Omental fat pad (tissue), 4 donors: ENCODE data around the gene EIF4EBP2. TPM values are rescaled to one million over a fixed set of nuclear protein-coding genes. Genes with fewer than 3 reads are reported as not detected.

Experiments used
- ATAC-seq: fragments of 150-250 bp; one replicate; pipeline ENCODE4 v1.9.1; 2016; ENCODE audit warnings: mild to moderate bottlenecking, moderate library complexity; ENCODE audit not compliant: low FRiP score
- DNase-seq: peaks from one replicate; pipeline ENCODE4 v3.0.0-alpha.2; 2019; ENCODE audit warnings: low spot score
- CTCF ChIP-seq, 3 donors: fragments of 450-650 bp; IDR thresholded peaks; one replicate each; pipeline ENCODE4 v1.5.1; 2016 to 2017; ENCODE audit warnings: antibody characterized with exemption in 3 of 3, mild to moderate bottlenecking in 3 of 3, moderate library complexity in 2 of 3
- total RNA-seq, 4 donors: library from RNA; depleted of rRNA; stranded (reverse); fragments of >200 nt; gene quantifications; one replicate each; pipeline ENCODE4 v1.1.0, GENCODE V29; 2016

The EIF4EBP2 gene
- total RNA-seq, 4 donors from 2014 or later: 104 to 195 (median 141) TPM

- ATAC-seq: peak; percentile 70
- no peak for DNase-seq
- TF ChIP-seq CTCF (IDR thresholded peaks at IDR 0.05): no peak
Observed at GRCh38 chr10:70378122-70378521, 25.8 kb upstream of the EIF4EBP2 start.

GRCh38 chr10:70379581-70380176, 24.3 kb upstream of the EIF4EBP2 start:
- ATAC-seq (no peak), DNase-seq (no peak)
- no peak for TF ChIP-seq CTCF (IDR thresholded peaks at IDR 0.05)

- no peak for TF ChIP-seq CTCF (IDR thresholded peaks at IDR 0.05)
- ATAC-seq: no peak
- DNase-seq: no peak
Observed at GRCh38 chr10:70380350-70381135, 23.4 kb upstream of the EIF4EBP2 start.

GRCh38 chr10:70381471-70382421, 22.2 kb upstream of the EIF4EBP2 start:
- DNase-seq (no peak), ATAC-seq (peak; percentile 12)
- no peak for TF ChIP-seq CTCF (IDR thresholded peaks at IDR 0.05)

- DNase-seq (no peak), ATAC-seq (no peak)
- TF ChIP-seq CTCF (IDR thresholded peaks at IDR 0.05): no peak
Observed at GRCh38 chr10:70391654-70392053, 12.3 kb upstream of the EIF4EBP2 start.

- ATAC-seq: no peak
- TF ChIP-seq CTCF (IDR thresholded peaks at IDR 0.05): no peak
- no peak for DNase-seq
Observed at GRCh38 chr10:70396140-70396539, 7.8 kb upstream of the EIF4EBP2 start.
